Non-pigmented ciliary epithelial cell (primary cell): ENCODE data around the gene VIPR2.
"Not testable (repeated sequence)": the region's sequence is repeated elsewhere in the genome, so short reads cannot be mapped to it uniquely, and the experiment has no call there.

Source experiments
- DNase-seq: peaks from one replicate; pipeline ENCODE4 v3.0.0-alpha.2; 2010; ENCODE audit warnings: low read depth

The VIPR2 gene

DNA sequence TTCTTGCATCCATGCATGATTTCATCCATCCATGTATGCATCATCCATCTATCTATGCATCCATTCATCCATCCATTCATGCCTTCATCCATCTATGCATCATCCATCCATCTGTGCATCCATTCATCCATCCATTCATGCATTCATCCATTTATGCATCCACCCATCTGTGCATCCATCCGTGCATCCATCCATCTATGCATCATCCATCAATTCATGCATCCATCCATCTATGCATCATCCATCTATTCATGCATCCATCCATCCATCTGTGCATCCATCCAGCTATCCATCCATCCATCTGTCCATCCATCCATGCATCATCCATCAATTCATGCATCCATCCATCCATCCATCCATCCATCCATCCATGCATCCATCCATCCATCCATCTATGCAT is 157.0 kb downstream of the VIPR2 start:
- no peak for DNase-seq

- DNase-seq, result no peak
These were observed 159.1 kb downstream of the VIPR2 start for GRCh38 chr7:158985583-158985982.

- DNase-seq, result not testable (repeated sequence)
These were observed 160.7 kb downstream of the VIPR2 start for GRCh38 chr7:158984007-158984406.

DNA sequence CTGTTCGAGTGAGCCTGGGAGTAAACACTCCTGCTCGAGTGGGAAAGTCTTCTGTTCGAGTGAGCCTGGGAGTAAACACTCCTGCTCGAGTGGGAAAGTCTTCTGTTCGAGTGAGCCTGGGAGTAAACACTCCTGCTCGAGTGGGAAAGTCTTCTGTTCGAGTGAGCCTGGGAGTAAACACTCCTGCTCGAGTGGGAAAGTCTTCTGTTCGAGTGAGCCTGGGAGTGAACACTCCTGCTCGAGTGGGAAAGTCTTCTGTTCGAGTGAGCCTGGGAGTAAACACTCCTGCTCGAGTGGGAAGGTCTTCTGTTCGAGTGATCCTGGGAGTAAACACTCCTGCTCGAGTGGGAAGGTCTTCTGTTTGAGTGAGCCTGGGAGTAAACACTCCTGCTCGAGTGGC is 162.6 kb downstream of the VIPR2 start:
- not testable (repeated sequence) for DNase-seq

- no peak for DNase-seq
These were observed 164.9 kb downstream of the VIPR2 start for GRCh38 chr7:158979635-158980351.

DNA sequence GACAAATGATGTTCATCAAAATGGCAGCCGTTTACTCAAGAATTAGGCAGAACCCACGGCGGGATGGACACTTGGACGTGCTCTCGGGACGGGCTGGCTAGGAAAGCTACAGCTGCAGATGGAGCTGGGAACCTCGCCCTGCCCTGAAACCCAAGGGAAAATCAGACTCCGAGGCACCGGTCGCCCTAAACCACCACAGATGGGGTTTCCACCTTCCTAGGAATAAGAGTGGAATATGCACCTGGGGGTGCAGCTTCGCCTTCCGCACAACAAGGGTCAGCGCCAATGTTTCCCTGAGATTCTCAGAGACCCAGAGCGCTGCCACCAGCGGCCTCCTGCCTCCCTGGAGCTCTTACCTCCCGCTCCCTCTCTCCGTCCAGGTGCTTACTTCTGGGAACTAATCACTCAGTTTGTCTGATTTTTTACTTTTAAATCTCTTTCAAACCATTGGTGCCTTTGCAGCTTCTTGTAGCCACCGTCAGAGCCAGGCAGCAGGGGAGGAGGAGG is 165.6 kb downstream of the VIPR2 start:
- no peak for DNase-seq
